ENCODE data around the gene RIMBP2. TPM values are rescaled to one million over a fixed set of nuclear protein-coding genes. Genes with fewer than 3 reads are reported as not detected.
A peak's percentile ranks its signal among the peaks of the same experiment; 100 is the strongest.

Gene RIMBP2
- total and polyA plus RNA-seq, 9 of the 15 experiments (the other 6 are each of a cell fraction or from before 2014, with no cell fraction given) = not detected

- POLR2A ChIA-PET = no interaction called here
- no peaks in the 10 kb centered on the region for H4K20me1 ChIP-seq (replicated peaks; ENCODE audit: control insufficient read depth, insufficient read depth, low read length)
- FAIRE-seq = no peak
- TF ChIP-seq CHAMP1 (IDR thresholded peaks at IDR 0.05) (no peak), RFX1 (IDR thresholded peaks at IDR 0.05) (peak; percentile 75)
- intact Hi-C loops (cut with micrococcal nuclease) (no loop called here), in situ Hi-C loops (cut with MboI) (no loop called here)
- BruUV-seq (replicated peaks) = no TSS peak
- WGBS (ENCODE audit: insufficient coverage, low coverage, missing lambda C conversion rate) = 1% methylated on average over 20 of the region's 20 CpGs
- no peaks in the 10 kb centered on the region for H3K4me1 ChIP-seq (replicated peaks in 1 of 2; ENCODE audit: control insufficient read depth in 2 of 2, insufficient read depth in 2 of 2, low read length in 2 of 2)
- ATAC-seq = no peak
- CTCF ChIA-PET (ENCODE audit: low intra/inter-chr PET ratio) = no interaction called here
- peaks cover 3 to 35% of the 10 kb centered on the region in 2 experiments; a peak in 4 of 5 replicates for H3K27me3 ChIP-seq (ENCODE audit: control insufficient read depth in 2 of 2, insufficient read depth in 2 of 2, low read length in 2 of 2)
- H3K27ac ChIP-seq (ENCODE audit: extremely low read depth, low read depth, low read length) = no peak overlapping the region
- H3K9me3 ChIP-seq (replicated peaks; ENCODE audit: control insufficient read depth, insufficient read depth, low read depth, low read length) = no peaks in the 10 kb centered on the region
- H3K4me2 ChIP-seq (ENCODE audit: insufficient read depth, low read length) = no peak overlapping the region
- H3K9ac ChIP-seq (ENCODE audit: insufficient read depth in 1 of 2, low read depth in 2 of 2, low read length in 2 of 2) = no peak overlapping the region
- H3K4me3 ChIP-seq = no peak overlapping the region
- H3K36me3 ChIP-seq (ENCODE audit: control insufficient read depth, insufficient read depth, low read length) = no peaks in the 10 kb centered on the region
- H3K79me2 ChIP-seq (ENCODE audit: control insufficient read depth, insufficient read depth, low read length) = no peaks in the 10 kb centered on the region
- H2AFZ ChIP-seq (ENCODE audit: low read depth, low read length) = no peak overlapping the region
- DNase-seq (ENCODE audit: extremely low read depth in 1 of 4, low spot score in 3 of 4) = no peak
- H3K9me1 ChIP-seq (ENCODE audit: control insufficient read depth, insufficient read depth, low read length) = no peaks in the 10 kb centered on the region
These were observed 160.2 kb downstream of the RIMBP2 start for GRCh38 chr12:130555628-130556485.

All from K562 (cell line).